Esophagus squamous epithelium (tissue), 5 donors: Measurements from ENCODE around the gene TRIM67. TPM values are rescaled to one million over a fixed set of nuclear protein-coding genes. Genes with fewer than 3 reads are reported as not detected.

Experiments used
- DNase-seq: peaks from one replicate; lab custom pipeline; 2025; lab: John Stamatoyannopoulos, UW
- H3K27ac ChIP-seq, 4 donors: fragments of 200-600 bp; sonication (generic); one replicate each; pipeline ENCODE4 v1.5.1; 2016 to 2019; ENCODE audit warnings: mild to moderate bottlenecking in 1 of 4
- H3K27me3 ChIP-seq, 4 donors: fragments of 200-600 bp; sonication (generic); 1 replicate in 3 of 4; 2 replicates in 1 of 4; pipeline versions ENCODE4 v1.5.1 to v1.6.0; 2017 to 2021; ENCODE audit warnings: antibody characterized with exemption in 1 of 4
- H3K36me3 ChIP-seq, 3 donors: fragments of 200-600 bp; sonication (generic); one replicate each; pipeline ENCODE4 v1.5.1; 2016 to 2019
- H3K4me1 ChIP-seq, 3 donors: fragments of 200-600 bp; sonication (generic); one replicate each; pipeline ENCODE4 v1.5.1; 2017 to 2019
- H3K4me3 ChIP-seq, 4 donors: fragments of 200-600 bp; sonication (generic); 1 replicate in 3 of 4; 2 replicates in 1 of 4; pipeline ENCODE4 v1.5.1; 2016 to 2019; ENCODE audit warnings: mild to moderate bottlenecking in 2 of 4, moderate library complexity in 1 of 4
- H3K9me3 ChIP-seq, 3 donors: fragments of 200-600 bp; sonication (generic); one replicate each; pipeline ENCODE4 v1.5.1; 2016 to 2019
- CTCF ChIP-seq, 6 experiments: fragments of 450-650 bp in 4 of 6; fragments of 200-600 bp in 2 of 6; sonication (generic) in 2 of 6; IDR thresholded peaks; one replicate each; pipeline ENCODE4 v1.5.1; 2016 to 2019; ENCODE audit warnings: antibody characterized with exemption in 6 of 6, mild to moderate bottlenecking in 4 of 6, moderate library complexity in 4 of 6
- POLR2A ChIP-seq, 4 donors: fragments of 450-650 bp; IDR thresholded peaks; one replicate each; pipeline ENCODE4 v1.6.1; 2017; ENCODE audit warnings: antibody characterized with exemption in 4 of 4, mild to moderate bottlenecking in 4 of 4, moderate library complexity in 3 of 4
- WGBS, 2 donors: methylation state at CpG; one replicate each; pipeline ENCODE4 v1.1.5; 2018; 5-methylcytosine and 5-hydroxymethylcytosine counted together
- intact Hi-C: fragments of 100-400 bp; cut with DNase I; formaldehyde crosslinking; loops from one replicate; pipeline ENCODE4 v1.15.0; 2022
- total RNA-seq, 4 donors: library from RNA; depleted of rRNA; stranded (reverse); fragments of >200 nt; gene quantifications; one replicate each; pipeline ENCODE4 v1.1.0, GENCODE V29; 2016
- donor health status: DM: yes; HTN: yes; CAD: no.

Gene TRIM67
- total RNA-seq, 4 donors from 2014 or later: not detected

- Histone ChIP-seq H3K27ac (no peak overlapping the region), H3K4me3 (no peak overlapping the region), H3K27me3 (peaks cover 22 to 99% (median 28%) of the 10 kb centered on the region in 4 donors), H3K4me1 (peaks cover 16 to 33% (median 18%) of the 10 kb centered on the region in 3 donors), H3K9me3 (no peaks in the 10 kb centered on the region), H3K36me3 (no peaks in the 10 kb centered on the region)
- 61 to 80% methylated on average over 6 of the region's 6 CpGs for WGBS, 2 donors
- intact Hi-C loops: no loop called here
- no peak for DNase-seq
- TF ChIP-seq POLR2A (IDR thresholded peaks at IDR 0.05) (no peak), CTCF (IDR thresholded peaks at IDR 0.05) (no peak)
These were observed 2.5 kb upstream of the TRIM67 start for GRCh38 chr1:231159202-231159962.

GRCh38 chr1:231159963-231160761, 1.7 kb upstream of the TRIM67 start:
- H3K4me1 ChIP-seq: peaks cover 16 to 33% (median 18%) of the 10 kb centered on the region in 3 donors
- no peak overlapping the region for H3K27ac ChIP-seq
- intact Hi-C loops: no loop called here
- TF ChIP-seq POLR2A (IDR thresholded peaks at IDR 0.05) (no peak), CTCF (IDR thresholded peaks at IDR 0.05) (no peak)
- H3K36me3 ChIP-seq: no peaks in the 10 kb centered on the region
- DNase-seq: no peak
- H3K4me3 ChIP-seq: no peak overlapping the region
- no peaks in the 10 kb centered on the region for H3K9me3 ChIP-seq
- WGBS, 2 donors: 77 to 82% methylated on average over 9 to 12 of the region's 15 CpGs
- H3K27me3 ChIP-seq: peaks cover 22 to 99% (median 34%) of the 10 kb centered on the region in 4 donors

- intact Hi-C loops: no loop called here
- no peak for DNase-seq
- peak overlapping the region in 2 of 4 donors; percentile 34 to 60 for H3K4me3 ChIP-seq
- no peaks in the 10 kb centered on the region for H3K36me3 ChIP-seq
- 8 to 18% methylated on average over 14 to 27 of the region's 51 CpGs for WGBS, 2 donors
- H3K4me1 ChIP-seq: peaks cover 16 to 33% (median 18%) of the 10 kb centered on the region in 3 donors
- H3K9me3 ChIP-seq: no peaks in the 10 kb centered on the region
- H3K27me3 ChIP-seq: peaks cover 22 to 99% (median 34%) of the 10 kb centered on the region in 4 donors
- H3K27ac ChIP-seq: no peak overlapping the region
- TF ChIP-seq POLR2A (IDR thresholded peaks at IDR 0.05) (no peak), CTCF (IDR thresholded peaks at IDR 0.05) (no peak)
These were observed 777 bp upstream of the TRIM67 start for GRCh38 chr1:231160895-231161666.

GRCh38 chr1:231162297-231162969, 575 bp downstream of the TRIM67 start:
- H3K4me1 ChIP-seq: peaks cover 16 to 33% (median 18%) of the 10 kb centered on the region in 3 donors
- TF ChIP-seq POLR2A (IDR thresholded peaks at IDR 0.05) (no peak), CTCF (IDR thresholded peaks at IDR 0.05) (no peak)
- no peak for DNase-seq
- peaks cover 22 to 96% (median 34%) of the 10 kb centered on the region in 4 donors for H3K27me3 ChIP-seq
- intact Hi-C loops: no loop called here
- H3K9me3 ChIP-seq: no peaks in the 10 kb centered on the region
- WGBS, 2 donors: 7% methylated on average over 3 of the region's 71 CpGs; no CpG with 5 or more reads in 1 of the 2 donors
- H3K27ac ChIP-seq: no peak overlapping the region
- no peaks in the 10 kb centered on the region for H3K36me3 ChIP-seq
- peak overlapping the region in 2 of 4 donors; percentile 34 to 60 for H3K4me3 ChIP-seq
